GM18861 (cell line): ENCODE measurements around the gene COQ9.
"Not testable (repeated sequence)": the region's sequence is repeated elsewhere in the genome, so short reads cannot be mapped to it uniquely, and the experiment has no call there.

Experiments used
- ATAC-seq: cut with Tn5 transposase; IDR thresholded peaks from one replicate; pipeline ENCODE4 v1.9.1; 2021; ENCODE audit not compliant: unreplicated experiment

COQ9 gene

GRCh38 chr16:57424583-57424982, 22.7 kb upstream of the COQ9 start:
- ATAC-seq: no peak

- ATAC-seq: no peak
Observed at GRCh38 chr16:57426356-57426755, 20.9 kb upstream of the COQ9 start.

GRCh38 chr16:57427307-57427706, 20.0 kb upstream of the COQ9 start:
- no peak for ATAC-seq

DNA sequence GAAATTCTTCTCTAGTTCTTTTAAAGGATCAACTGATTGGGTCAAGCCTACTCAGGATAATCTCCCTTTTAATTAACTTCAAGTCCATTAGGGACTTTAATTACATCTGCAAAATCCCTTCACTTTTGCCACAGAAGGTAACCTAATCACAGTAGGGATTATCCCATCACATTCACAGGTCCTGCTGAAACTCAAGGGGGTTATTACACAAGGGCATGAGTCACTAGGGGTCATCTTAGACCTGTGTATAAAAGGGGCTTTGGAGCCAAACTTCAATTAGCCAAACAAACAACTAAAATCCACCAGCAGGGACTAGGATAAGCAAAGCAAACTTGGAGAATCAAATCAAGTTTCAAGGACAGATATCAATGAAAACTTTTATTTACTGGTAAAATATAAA, 19.5 kb upstream of the COQ9 start:
- ATAC-seq: no peak

DNA sequence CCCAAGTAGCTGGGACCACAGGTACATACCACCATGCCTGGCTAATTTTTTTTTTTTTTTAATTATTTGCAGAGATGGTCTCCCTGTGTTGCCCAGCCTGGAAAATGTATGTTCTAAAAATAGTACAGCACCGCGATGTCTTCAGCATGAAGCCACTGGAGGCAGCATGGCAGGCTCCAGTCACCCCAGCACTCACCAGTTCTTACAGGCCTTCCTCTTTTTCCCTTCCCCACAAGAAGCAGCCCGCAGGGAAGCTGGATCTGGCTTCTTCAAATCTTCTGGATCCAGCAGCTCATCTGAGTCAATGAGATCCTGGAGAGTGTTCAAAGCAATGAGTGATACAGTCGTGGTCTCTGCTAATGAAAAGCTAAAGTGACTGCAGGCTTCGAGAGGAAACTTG, 16.3 kb upstream of the COQ9 start:
- ATAC-seq: no peak

DNA sequence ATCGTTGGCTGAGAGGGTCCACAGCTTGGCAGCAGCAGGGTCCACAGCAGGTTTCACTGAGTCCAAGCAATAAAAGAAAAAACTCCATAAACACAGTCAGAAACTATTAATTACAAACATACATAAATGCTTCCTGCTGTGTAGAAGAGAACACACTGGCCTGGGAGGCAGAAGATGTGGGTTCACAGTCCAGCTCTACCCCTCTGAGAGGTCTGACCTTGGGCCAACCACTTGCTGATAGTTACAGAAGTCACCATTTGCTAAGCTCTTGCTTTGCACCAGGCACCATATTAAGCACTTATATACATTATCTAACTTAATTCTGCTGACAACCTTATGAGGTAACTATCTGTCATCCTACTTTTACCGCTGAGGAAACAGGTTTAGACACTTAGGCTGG, 14.8 kb upstream of the COQ9 start:
- ATAC-seq: no peak

DNA sequence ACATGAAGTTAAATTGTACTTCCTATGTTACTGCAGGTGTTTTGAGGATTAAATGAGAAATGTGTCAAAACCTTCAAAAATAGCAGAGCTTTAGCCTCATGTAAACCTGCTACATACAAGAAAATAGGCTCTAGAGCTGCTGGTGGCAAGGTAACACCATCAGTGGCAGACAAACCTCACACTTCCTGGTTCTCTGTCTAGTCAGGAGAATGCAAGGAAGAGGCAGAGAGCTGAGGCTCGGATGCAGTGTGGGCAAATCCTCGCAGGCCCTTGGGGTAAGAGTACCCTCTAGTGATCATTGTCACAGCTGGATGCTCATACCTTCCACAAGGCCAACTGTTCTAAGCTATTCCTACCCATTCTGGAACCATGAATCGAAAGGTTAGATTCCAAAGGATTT, 14.3 kb upstream of the COQ9 start:
- no peak for ATAC-seq

GRCh38 chr16:57434003-57434402, 13.3 kb upstream of the COQ9 start:
- ATAC-seq: no peak

GRCh38 chr16:57435838-57436237, 11.4 kb upstream of the COQ9 start:
- ATAC-seq: no peak

DNA sequence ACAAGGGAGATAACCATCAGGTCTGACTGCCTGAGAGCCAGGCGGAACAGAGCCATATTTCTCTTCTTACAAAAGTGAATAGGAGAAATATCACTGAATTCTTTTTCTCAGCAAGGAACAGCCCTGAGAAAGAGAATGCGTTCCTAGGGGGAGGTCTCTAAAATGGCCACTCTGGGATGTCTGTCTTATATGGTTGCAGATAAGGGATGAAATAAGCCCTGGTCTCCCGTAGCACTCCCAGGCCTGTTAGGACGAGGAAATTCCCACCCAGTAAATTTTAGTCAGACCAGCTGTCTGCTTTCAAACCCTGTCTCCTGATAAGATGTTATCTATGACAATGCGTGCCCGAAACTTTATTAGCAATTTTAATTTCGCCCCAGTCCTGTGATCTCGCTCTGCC, 7.3 kb upstream of the COQ9 start:
- ATAC-seq: not testable (repeated sequence)

GRCh38 chr16:57440551-57440950, 6.7 kb upstream of the COQ9 start:
- ATAC-seq: not testable (repeated sequence)

- ATAC-seq: no peak
Observed at GRCh38 chr16:57444711-57445110, 2.6 kb upstream of the COQ9 start.

DNA sequence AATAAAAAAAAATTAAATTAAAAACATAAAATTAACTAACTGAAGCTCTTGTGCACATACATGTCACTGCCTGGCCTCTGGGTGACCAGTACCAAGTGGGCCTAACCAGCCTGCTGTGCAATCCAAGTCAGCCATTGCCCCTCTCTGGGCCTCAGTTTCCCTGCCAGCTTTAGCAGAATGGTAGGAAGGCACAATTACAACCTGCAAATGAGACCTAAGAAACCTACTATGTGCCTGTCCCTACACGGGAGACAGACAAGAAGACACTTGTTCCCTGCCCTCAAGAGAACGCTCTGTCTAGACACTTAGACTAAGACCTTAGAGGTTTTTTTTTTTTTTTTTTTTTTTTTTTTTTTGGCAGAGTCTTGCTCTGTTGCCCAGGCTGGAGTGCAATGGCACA, 1.8 kb upstream of the COQ9 start:
- ATAC-seq: no peak

- peak; percentile 17 for ATAC-seq
Observed at GRCh38 chr16:57446531-57447185, 621 bp upstream of the COQ9 start.

- ATAC-seq: no peak
Observed at GRCh38 chr16:57452021-57452420, 4.7 kb downstream of the COQ9 start.

- peak; percentile 85 for ATAC-seq
Observed at GRCh38 chr16:57462209-57462977, 15.1 kb downstream of the COQ9 start, which contains the start of gene POLR2C. POLR2C (plus strand) TSS chr16:57462679; CDS start chr16:57462725, 46 bp downstream.

DNA sequence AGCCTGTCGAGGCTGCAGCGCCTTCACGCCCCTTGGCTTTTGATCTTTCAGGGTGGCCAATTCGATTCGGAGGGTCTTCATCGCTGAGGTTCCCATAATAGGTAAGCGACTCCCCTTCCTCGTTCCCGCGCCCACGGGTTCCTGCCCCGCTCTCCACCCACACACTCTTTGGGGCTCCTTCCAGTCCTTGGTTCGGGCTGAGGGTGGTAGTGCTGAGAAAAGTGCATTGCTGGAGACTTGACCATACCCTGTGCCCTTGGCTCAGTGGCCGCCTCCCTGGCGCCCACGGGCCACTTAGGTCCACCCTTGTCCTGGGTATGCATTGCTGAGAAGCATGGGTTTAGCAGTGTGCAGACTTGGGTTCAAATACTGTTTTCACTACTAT, 15.7 kb downstream of the COQ9 start:
- ATAC-seq: no peak

DNA sequence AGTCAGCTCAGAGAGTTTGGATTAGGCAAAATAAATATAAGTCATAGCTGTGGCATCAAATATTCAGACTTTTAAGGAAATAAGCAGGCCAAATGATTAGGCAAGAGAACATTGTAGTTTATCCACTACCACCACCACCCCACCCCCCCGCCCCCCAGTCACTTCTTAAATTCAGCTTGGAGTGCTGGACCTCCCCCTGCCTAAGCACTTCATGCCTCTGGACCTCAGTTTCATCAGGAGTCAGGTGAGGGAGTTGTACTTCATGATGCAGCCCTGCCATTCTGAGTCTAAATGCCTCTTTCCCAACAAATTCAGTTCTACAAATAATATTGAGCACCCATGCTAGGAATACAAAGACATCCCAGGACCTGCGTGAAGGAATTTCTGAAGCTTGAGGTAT, 17.2 kb downstream of the COQ9 start:
- ATAC-seq: no peak

DNA sequence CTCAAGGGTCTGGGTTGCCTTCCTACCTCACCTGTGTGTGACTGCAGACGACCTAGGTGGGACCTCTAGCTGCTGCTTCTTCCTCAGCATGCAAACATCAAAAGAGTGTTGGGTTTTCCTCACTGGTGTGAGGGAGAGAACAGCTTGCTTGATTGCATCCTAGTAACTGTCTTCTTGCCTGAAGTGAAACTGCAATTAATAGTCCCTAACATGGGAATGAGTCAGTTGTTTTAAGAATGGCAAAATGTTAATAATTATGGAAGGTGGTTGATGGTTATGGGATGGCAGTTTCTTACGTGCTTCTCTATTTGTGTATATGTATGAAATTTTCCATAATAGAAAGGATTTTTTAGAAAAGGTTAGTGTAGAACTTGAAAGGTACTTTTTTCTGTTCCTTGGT, 21.1 kb downstream of the COQ9 start:
- no peak for ATAC-seq

DNA sequence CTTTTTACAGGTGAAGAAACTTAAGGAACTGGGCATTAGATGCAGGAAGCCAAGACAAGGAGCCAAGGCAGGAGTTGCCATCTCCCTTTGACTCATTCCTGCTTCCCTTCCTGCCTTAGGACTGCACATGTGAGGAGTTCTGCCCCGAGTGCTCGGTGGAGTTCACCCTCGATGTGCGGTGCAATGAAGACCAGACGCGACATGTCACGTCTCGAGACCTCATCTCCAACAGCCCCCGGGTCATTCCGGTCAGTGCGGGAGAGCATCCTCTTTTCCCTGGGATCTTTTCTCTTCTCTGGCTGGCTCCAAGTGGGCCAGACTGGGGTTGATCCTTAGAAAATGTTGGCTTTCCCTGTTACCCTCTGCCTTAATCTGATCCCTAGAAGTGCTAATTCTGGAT, 21.8 kb downstream of the COQ9 start:
- ATAC-seq: no peak

GRCh38 chr16:57469917-57470470, 22.7 kb downstream of the COQ9 start:
- no peak for ATAC-seq

DNA sequence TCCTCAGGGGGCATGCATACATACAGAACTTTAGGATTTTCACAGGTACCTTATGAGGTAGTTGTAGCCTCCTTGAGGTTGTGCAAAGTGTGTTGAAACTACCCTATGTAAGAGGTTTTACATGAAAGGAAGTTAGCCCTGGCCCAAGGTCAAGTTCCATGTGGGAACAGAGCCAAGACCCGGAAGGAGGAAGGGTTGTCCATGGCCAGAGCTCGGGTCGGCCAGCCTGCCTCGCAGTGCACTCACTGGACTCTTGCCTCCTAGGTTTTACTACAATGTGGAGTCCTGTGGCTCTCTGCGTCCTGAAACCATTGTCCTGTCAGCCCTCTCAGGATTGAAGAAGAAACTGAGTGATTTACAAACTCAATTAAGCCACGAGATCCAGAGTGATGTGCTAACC, 23.4 kb downstream of the COQ9 start:
- ATAC-seq: no peak
